K562 (cell line): ENCODE results near the gene ZNF280D. TPM values are rescaled to one million over a fixed set of nuclear protein-coding genes. Genes with fewer than 3 reads are reported as not detected.
A peak's percentile ranks its signal among the peaks of the same experiment; 100 is the strongest.

Experiments used
- ARID3B ChIP-seq: fragments of 250-450 bp; sonication (Bioruptor Pico); IDR thresholded peaks from 2 replicates; pipeline ENCODE4 v1.4.0; 2020; ENCODE audit warnings: borderline replicate concordance
- CCNT2 ChIP-seq: IDR thresholded peaks from 2 replicates; pipeline ENCODE4 v1.6.1; 2011; ENCODE audit warnings: borderline replicate concordance, low read depth, mild to moderate bottlenecking, moderate library complexity, mixed read lengths, low read length; ENCODE audit not compliant: insufficient read length; ENCODE audit errors: extremely low read depth
- DPF2 ChIP-seq: fragments of 450-650 bp; IDR thresholded peaks from 2 replicates; pipeline ENCODE4 v1.6.1; 2016
- E4F1 ChIP-seq: fragments of 250-450 bp; sonication (Bioruptor Pico); IDR thresholded peaks from 2 replicates; pipeline ENCODE4 v1.5.0; 2021; ENCODE audit warnings: mild to moderate bottlenecking, borderline replicate concordance
- HDAC3 ChIP-seq: fragments of 450-650 bp; IDR thresholded peaks from 2 replicates; pipeline ENCODE4 v1.6.1; 2018; ENCODE audit warnings: borderline replicate concordance, mild to moderate bottlenecking, moderate library complexity; ENCODE audit not compliant: partially characterized antibody
- HLTF ChIP-seq: fragments of 450-650 bp; IDR thresholded peaks from 2 replicates; pipeline ENCODE4 v1.6.1; 2016
- NFE2L1 ChIP-seq: fragments of 450-650 bp; IDR thresholded peaks from 2 replicates; pipeline ENCODE4 v1.6.1; 2016; ENCODE audit warnings: missing genetic modification characterization, low read depth, mild to moderate bottlenecking, missing compliant biosample characterization, moderate library complexity, borderline replicate concordance
- NONO ChIP-seq, 2 experiments: fragments of 200-400 bp in 1 of 2; fragments of 450-650 bp in 1 of 2; formaldehyde crosslinking in 1 of 2; IDR thresholded peaks; 2 replicates each; pipeline ENCODE4 v1.6.1; 2017; ENCODE audit warnings: low read depth in 2 of 2, mild to moderate bottlenecking in 2 of 2, moderate library complexity in 2 of 2, low read length in 1 of 2
- PHTF2 ChIP-seq: fragments of 250-450 bp; sonication (Bioruptor Pico); IDR thresholded peaks from 2 replicates; pipeline ENCODE4 v1.5.0; 2021; ENCODE audit warnings: mild to moderate bottlenecking
- PRDM10 ChIP-seq: fragments of 450-650 bp; IDR thresholded peaks from 2 replicates; pipeline ENCODE4 v1.6.1; 2018; ENCODE audit not compliant: partially characterized antibody
- RFX7 ChIP-seq: fragments of 250-450 bp; sonication (Bioruptor Pico); IDR thresholded peaks from 2 replicates; pipeline ENCODE4 v1.5.1; 2021; ENCODE audit warnings: mild to moderate bottlenecking
- THRA ChIP-seq: fragments of 450-650 bp; IDR thresholded peaks from 2 replicates; pipeline ENCODE4 v1.6.1; 2017; ENCODE audit warnings: mild to moderate bottlenecking, moderate library complexity
- ZBTB8A ChIP-seq: fragments of 450-650 bp; IDR thresholded peaks from 2 replicates; pipeline ENCODE4 v1.6.1; 2018; ENCODE audit warnings: mild to moderate bottlenecking, moderate library complexity; ENCODE audit not compliant: partially characterized antibody
- ZKSCAN8 ChIP-seq: fragments of 200-800 bp; sonication (Bioruptor generic); IDR thresholded peaks from 2 replicates; pipeline ENCODE4 v1.6.1; 2016; ENCODE audit warnings: missing genetic modification characterization, missing compliant biosample characterization
- polyA plus RNA-seq, 8 experiments: library from polyadenylated mRNA; depleted of rRNA in 4 of 8; stranded (reverse) in 5 of 8; unstranded in 3 of 8; fragments of >200 nt; fragmentation: Nextera tagmentation in 2 of 8; fragmentation: Illumina TruSeq in 1 of 8; extraction: Ambion mirVana in 2 of 8; extraction: Trizol in 1 of 8; gene quantifications; 2 replicates each; pipeline versions ENCODE4 v1.2.1 to v1.2.3, GENCODE V29; 2011 to 2014; ENCODE audit warnings: inconsistent platforms in 1 of 8, missing spikeins in 1 of 8
- total RNA-seq, 7 experiments: library from RNA; depleted of rRNA in 6 of 7; stranded (reverse); fragments of >200 nt in 6 of 7; fragmentation: Illumina TruSeq in 2 of 7; extraction: Trizol in 2 of 7; gene quantifications; 2 replicates each; pipeline versions ENCODE4 v1.2.1 to v1.2.3, GENCODE V29; 2011 to 2021; ENCODE audit warnings: low replicate concordance in 1 of 7
- TF ChIP-seq, protein P1 (sequence below): fragments of 450-650 bp; formaldehyde crosslinking; IDR thresholded peaks from 2 replicates; pipeline ENCODE4 v1.4.0; 2020; ENCODE audit warnings: mild to moderate bottlenecking, moderate library complexity

Gene ZNF280D
- total and polyA plus RNA-seq, 9 of the 15 experiments (the other 6 are each of a cell fraction or from before 2014, with no cell fraction given) = 8.3 to 21.8 (median 18.4) TPM

- no peak for TF ChIP-seq PRDM10
- TF ChIP-seq CCNT2 = no peak
- TF ChIP-seq NFE2L1 (tag) = peak; percentile 59; the same call in 1 of the 2 replicates
- TF ChIP-seq HDAC3 = no peak
- TF ChIP-seq ZKSCAN8 (CRISPR knock-in tag) = peak; percentile 74; the same call in 1 of the 2 replicates
- no peak for TF ChIP-seq NONO (IDR thresholded peaks at IDR 0.05; ENCODE audit: low read depth in 2 of 2, low read length in 1 of 2)
- TF ChIP-seq THRA = no peak
- TF ChIP-seq ARID3B (CRISPR knock-in tag) = 0 out of 2 replicates have a peak, but pooled peaks have one; percentile 82
- TF ChIP-seq HLTF = no peak
- peak; percentile 80; the same call in 1 of the 2 replicates for TF ChIP-seq E4F1 (CRISPR knock-in tag)
- no peak for TF ChIP-seq PHTF2 (CRISPR knock-in tag)
- TF ChIP-seq DPF2 = no peak
- TF ChIP-seq RFX7 = 0 out of 2 replicates have a peak, but pooled peaks have one; percentile 79
- TF ChIP-seq ZBTB8A = no peak
- TF ChIP-seq, protein P1, sequence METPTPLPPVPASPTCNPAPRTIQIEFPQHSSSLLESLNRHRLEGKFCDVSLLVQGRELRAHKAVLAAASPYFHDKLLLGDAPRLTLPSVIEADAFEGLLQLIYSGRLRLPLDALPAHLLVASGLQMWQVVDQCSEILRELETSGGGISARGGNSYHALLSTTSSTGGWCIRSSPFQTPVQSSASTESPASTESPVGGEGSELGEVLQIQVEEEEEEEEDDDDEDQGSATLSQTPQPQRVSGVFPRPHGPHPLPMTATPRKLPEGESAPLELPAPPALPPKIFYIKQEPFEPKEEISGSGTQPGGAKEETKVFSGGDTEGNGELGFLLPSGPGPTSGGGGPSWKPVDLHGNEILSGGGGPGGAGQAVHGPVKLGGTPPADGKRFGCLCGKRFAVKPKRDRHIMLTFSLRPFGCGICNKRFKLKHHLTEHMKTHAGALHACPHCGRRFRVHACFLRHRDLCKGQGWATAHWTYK (CRISPR knock-in tag) = peak; percentile 98
Observed at GRCh38 chr15:56735589-56735988, 2.3 kb upstream of the ZNF280D start (continued).
